Breast epithelium (tissue), 4 donors: ENCODE data around the gene BRD7. TPM values are rescaled to one million over a fixed set of nuclear protein-coding genes. Genes with fewer than 3 reads are reported as not detected.

Experiments used
- DNase-seq, 2 donors: peaks; one replicate each; pipeline ENCODE4 v3.0.0-alpha.2; 2019; ENCODE audit warnings: low spot score in 2 of 2
- H3K27ac ChIP-seq, 2 donors: fragments of 200-600 bp; sonication (generic) in 1 of 2; one replicate each; pipeline ENCODE4 v1.5.1; 2016 to 2019; ENCODE audit warnings: mild to moderate bottlenecking in 1 of 2
- H3K27me3 ChIP-seq, 2 donors: fragments of 200-600 bp; sonication (generic) in 1 of 2; one replicate each; pipeline versions ENCODE4 v1.5.1 to v1.6.0; 2017 to 2019; ENCODE audit warnings: control low read depth in 1 of 2, mild to moderate bottlenecking in 1 of 2
- H3K36me3 ChIP-seq: fragments of 200-600 bp; one replicate; pipeline ENCODE4 v1.5.1; 2019
- H3K4me1 ChIP-seq, 2 donors: fragments of 200-600 bp; sonication (generic); one replicate each; pipeline ENCODE4 v1.5.1; 2016 to 2019; ENCODE audit warnings: control low read depth in 1 of 2
- H3K4me3 ChIP-seq, 3 donors: fragments of 200-600 bp; sonication (generic); 1 replicate in 2 of 3; 2 replicates in 1 of 3; pipeline ENCODE4 v1.5.1; 2016 to 2019; ENCODE audit warnings: mild to moderate bottlenecking in 3 of 3, moderate library complexity in 2 of 3
- H3K9me3 ChIP-seq, 2 donors: fragments of 200-600 bp; sonication (generic) in 1 of 2; one replicate each; pipeline ENCODE4 v1.5.1; 2016 to 2019; ENCODE audit warnings: control low read depth in 1 of 2
- CTCF ChIP-seq, 3 donors: fragments of 450-650 bp; IDR thresholded peaks; one replicate each; pipeline ENCODE4 v1.5.1; 2016 to 2017; ENCODE audit warnings: antibody characterized with exemption in 3 of 3, mild to moderate bottlenecking in 3 of 3, moderate library complexity in 3 of 3
- POLR2A ChIP-seq: fragments of 450-650 bp; IDR thresholded peaks from one replicate; pipeline ENCODE4 v1.6.1; 2016; ENCODE audit warnings: antibody characterized with exemption, mild to moderate bottlenecking, moderate library complexity
- POLR2AphosphoS5 ChIP-seq, 3 donors: sonication (generic); formaldehyde crosslinking; IDR thresholded peaks; one replicate each; pipeline ENCODE4 v1.6.1; 2017; ENCODE audit warnings: antibody characterized with exemption in 3 of 3
- intact Hi-C: fragments of 100-400 bp; cut with DNase I; formaldehyde crosslinking; loops from one replicate; pipeline ENCODE4 v1.15.1; 2023; ENCODE audit warnings: low total_unique reads
- total RNA-seq, 3 donors: library from RNA; depleted of rRNA; stranded (reverse); fragments of >200 nt; gene quantifications; one replicate each; pipeline ENCODE4 v1.1.0, GENCODE V29; 2016

Gene BRD7
- total RNA-seq, 3 donors from 2014 or later: 42.0 to 53.9 (median 43.0) TPM

- no peaks in the 10 kb centered on the region for H3K36me3 ChIP-seq
- H3K4me3 ChIP-seq: no peak overlapping the region
- no peak overlapping the region for H3K27ac ChIP-seq
- no peaks in the 10 kb centered on the region for H3K9me3 ChIP-seq
- TF ChIP-seq CTCF (IDR thresholded peaks at IDR 0.05) (no peak), POLR2AphosphoS5 (IDR thresholded peaks at IDR 0.05) (no peak), POLR2A (no peak)
- no peak for DNase-seq
- intact Hi-C loops: no loop called here
- no peaks in the 10 kb centered on the region for H3K27me3 ChIP-seq
- no peaks in the 10 kb centered on the region for H3K4me1 ChIP-seq
Measured at GRCh38 chr16:50395763-50396710, 27.2 kb upstream of the BRD7 start.

- Histone ChIP-seq H3K4me3 (no peak overlapping the region), H3K4me1 (no peaks in the 10 kb centered on the region), H3K27me3 (no peaks in the 10 kb centered on the region), H3K9me3 (no peaks in the 10 kb centered on the region), H3K27ac (no peak overlapping the region), H3K36me3 (no peaks in the 10 kb centered on the region)
- no peak for DNase-seq
- intact Hi-C loops: no loop called here
- TF ChIP-seq CTCF (IDR thresholded peaks at IDR 0.05): no peak
- TF ChIP-seq POLR2AphosphoS5 (IDR thresholded peaks at IDR 0.05): no peak
- no peak for TF ChIP-seq POLR2A
Measured at GRCh38 chr16:50393858-50394802, 25.3 kb upstream of the BRD7 start.

GRCh38 chr16:50393416-50393815 lies 24.6 kb upstream of the BRD7 start:
- Histone ChIP-seq H3K27ac (no peak overlapping the region), H3K4me1 (no peaks in the 10 kb centered on the region), H3K4me3 (no peak overlapping the region), H3K36me3 (no peaks in the 10 kb centered on the region), H3K27me3 (no peaks in the 10 kb centered on the region), H3K9me3 (no peaks in the 10 kb centered on the region)
- TF ChIP-seq CTCF (IDR thresholded peaks at IDR 0.05) (no peak), POLR2AphosphoS5 (IDR thresholded peaks at IDR 0.05) (no peak), POLR2A (no peak)
- no peak for DNase-seq
- intact Hi-C loops: no loop called here

GRCh38 chr16:50390914-50391716 lies 22.3 kb upstream of the BRD7 start:
- TF ChIP-seq POLR2A (no peak), POLR2AphosphoS5 (IDR thresholded peaks at IDR 0.05) (no peak), CTCF (IDR thresholded peaks at IDR 0.05) (no peak)
- Histone ChIP-seq H3K4me1 (no peaks in the 10 kb centered on the region), H3K4me3 (no peak overlapping the region), H3K36me3 (no peaks in the 10 kb centered on the region), H3K9me3 (no peaks in the 10 kb centered on the region), H3K27ac (no peak overlapping the region), H3K27me3 (no peaks in the 10 kb centered on the region)
- intact Hi-C loops: no loop called here
- no peak for DNase-seq
